ENCODE data around the gene STOM.

DNA sequence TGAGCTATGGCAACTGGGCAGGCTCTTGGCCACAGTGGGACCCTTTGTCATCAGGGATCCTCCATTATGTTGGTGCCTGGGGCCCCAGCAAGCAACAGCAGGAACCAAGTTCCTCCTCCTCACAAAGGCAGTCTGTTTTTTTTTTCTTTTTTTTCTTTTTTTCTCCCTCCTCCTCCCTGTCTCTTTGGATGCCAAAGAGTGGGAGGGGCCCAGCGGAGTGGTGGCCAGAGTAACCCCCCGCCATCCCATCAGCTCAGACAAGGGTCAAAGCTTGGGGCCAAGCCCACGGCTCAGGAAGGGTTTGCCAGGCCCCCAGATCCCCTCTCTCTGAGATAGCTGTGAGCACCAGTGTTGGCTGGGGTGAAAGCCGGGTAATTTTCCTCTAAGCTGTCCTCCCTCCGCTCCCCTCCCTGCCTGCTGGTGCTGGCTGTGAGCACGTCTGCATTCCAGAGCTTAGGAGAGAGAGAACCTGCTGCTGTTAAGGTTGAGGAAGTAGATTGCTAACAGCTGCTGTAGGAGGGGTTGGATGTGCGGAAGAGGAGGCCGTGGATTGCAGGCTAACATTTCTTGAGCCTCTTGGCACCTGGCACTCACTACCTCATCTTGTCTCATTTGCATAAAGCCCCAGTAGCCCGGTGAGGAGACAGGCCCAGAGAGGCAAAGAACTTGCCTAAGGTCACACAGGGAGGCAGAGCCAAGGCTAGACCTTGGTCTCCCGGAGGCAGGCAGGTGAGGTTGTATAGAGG, 80.9 kb downstream of the STOM start:
- TF ChIP-seq POLR2A (IDR thresholded peaks at IDR 0.05): peak; percentile 12 to 28
- TF ChIP-seq, protein P1, sequence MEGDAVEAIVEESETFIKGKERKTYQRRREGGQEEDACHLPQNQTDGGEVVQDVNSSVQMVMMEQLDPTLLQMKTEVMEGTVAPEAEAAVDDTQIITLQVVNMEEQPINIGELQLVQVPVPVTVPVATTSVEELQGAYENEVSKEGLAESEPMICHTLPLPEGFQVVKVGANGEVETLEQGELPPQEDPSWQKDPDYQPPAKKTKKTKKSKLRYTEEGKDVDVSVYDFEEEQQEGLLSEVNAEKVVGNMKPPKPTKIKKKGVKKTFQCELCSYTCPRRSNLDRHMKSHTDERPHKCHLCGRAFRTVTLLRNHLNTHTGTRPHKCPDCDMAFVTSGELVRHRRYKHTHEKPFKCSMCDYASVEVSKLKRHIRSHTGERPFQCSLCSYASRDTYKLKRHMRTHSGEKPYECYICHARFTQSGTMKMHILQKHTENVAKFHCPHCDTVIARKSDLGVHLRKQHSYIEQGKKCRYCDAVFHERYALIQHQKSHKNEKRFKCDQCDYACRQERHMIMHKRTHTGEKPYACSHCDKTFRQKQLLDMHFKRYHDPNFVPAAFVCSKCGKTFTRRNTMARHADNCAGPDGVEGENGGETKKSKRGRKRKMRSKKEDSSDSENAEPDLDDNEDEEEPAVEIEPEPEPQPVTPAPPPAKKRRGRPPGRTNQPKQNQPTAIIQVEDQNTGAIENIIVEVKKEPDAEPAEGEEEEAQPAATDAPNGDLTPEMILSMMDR (IDR thresholded peaks at IDR 0.05): no peak

Measured in gastroesophageal sphincter (tissue), 3 donors.